OCI-LY1 (cell line): Measurements from ENCODE around the gene ALKBH4.

Experiments
- CTCF ChIP-seq: fragments of 200-600 bp; sonication (generic), shearing (Covaris generic); IDR thresholded peaks from 2 replicates; pipeline ENCODE4 v1.5.1; 2017; ENCODE audit warnings: mild to moderate bottlenecking, antibody characterized with exemption, low read length, moderate library complexity, mixed read lengths
- EZH2 ChIP-seq: fragments of 200-600 bp; sonication (generic), shearing (Covaris generic); IDR thresholded peaks from 2 replicates; pipeline ENCODE4 v1.8.0; 2017; ENCODE audit warnings: borderline replicate concordance, mixed run types, mild to moderate bottlenecking, antibody characterized with exemption, low read length, moderate library complexity, mixed read lengths

- TF ChIP-seq EZH2 (no peak), CTCF (no peak)
These were observed 19.5 kb downstream of the ALKBH4 start for GRCh38 chr7:102444961-102445673.
